GM18907 (cell line): Measurements from ENCODE around the gene OSTC.
"Not testable (repeated sequence)": the region's sequence is repeated elsewhere in the genome, so short reads cannot be mapped to it uniquely, and the experiment has no call there.

Experiments used
- ATAC-seq: cut with Tn5 transposase; IDR thresholded peaks from one replicate; pipeline ENCODE4 v1.9.1; 2021; ENCODE audit warnings: mild to moderate bottlenecking, moderate library complexity; ENCODE audit not compliant: unreplicated experiment

OSTC gene

GRCh38 chr4:108710578-108710977, 60.2 kb downstream of the OSTC start:
- ATAC-seq = not testable (repeated sequence)

- no peak for ATAC-seq
These were observed 64.5 kb downstream of the OSTC start for GRCh38 chr4:108714880-108715279.

- ATAC-seq = no peak
These were observed 65.9 kb downstream of the OSTC start for GRCh38 chr4:108716340-108716739.

- no peak for ATAC-seq
These were observed 67.0 kb downstream of the OSTC start for GRCh38 chr4:108717386-108717785.
